Neural progenitor cell (in vitro differentiated cells): Measurements from ENCODE around the gene PLCG2. TPM values are rescaled to one million over a fixed set of nuclear protein-coding genes. Genes with fewer than 3 reads are reported as not detected.

Source experiments
- DNase-seq: peaks from one replicate; pipeline ENCODE4 v3.0.0-alpha.2; 2016; ENCODE audit warnings: low spot score
- H2AFZ ChIP-seq: fragments of 200-600 bp; sonication (generic); replicated peaks from 2 replicates; pipeline ENCODE4 v1.6.1; 2016; ENCODE audit warnings: antibody characterized with exemption
- H3F3A ChIP-seq: fragments of 200-600 bp; sonication (generic); 2 replicates; pipeline ENCODE4 v1.6.1; 2016; ENCODE audit warnings: antibody characterized with exemption, low read depth
- H3K27ac ChIP-seq: fragments of 200-600 bp; sonication (generic); 2 replicates; pipeline ENCODE4 v1.5.1; 2016; ENCODE audit warnings: mild to moderate bottlenecking
- H3K27me3 ChIP-seq: fragments of 200-600 bp; sonication (generic); 2 replicates; pipeline ENCODE4 v1.6.1; 2016; ENCODE audit warnings: mild to moderate bottlenecking, moderate library complexity
- H3K36me3 ChIP-seq: fragments of 200-600 bp; sonication (generic); 2 replicates; pipeline ENCODE4 v1.5.1; 2016
- H3K4me1 ChIP-seq: fragments of 200-600 bp; sonication (generic); 2 replicates; pipeline ENCODE4 v1.6.1; 2016; ENCODE audit warnings: mixed run types
- H3K4me2 ChIP-seq: fragments of 200-600 bp; sonication (generic); 2 replicates; pipeline ENCODE4 v1.6.1; 2016
- H3K4me3 ChIP-seq: fragments of 200-600 bp; sonication (generic); 2 replicates; pipeline ENCODE4 v1.5.1; 2016
- H3K79me2 ChIP-seq: fragments of 200-600 bp; sonication (generic); 2 replicates; pipeline ENCODE4 v1.6.1; 2016; ENCODE audit warnings: low read depth
- H3K9ac ChIP-seq: fragments of 200-600 bp; sonication (generic); 2 replicates; pipeline ENCODE4 v1.6.1; 2016
- H3K9me3 ChIP-seq: fragments of 200-600 bp; sonication (generic); 2 replicates; pipeline ENCODE4 v1.5.1; 2016; ENCODE audit warnings: low read depth
- H4K20me1 ChIP-seq: fragments of 200-600 bp; sonication (generic); 2 replicates; pipeline ENCODE4 v1.6.1; 2016; ENCODE audit warnings: low read depth
- H3K27ac Mint-ChIP-seq: 3 replicates; pipeline ENCODE4 v1.8.0; 2021; ENCODE audit warnings: mixed read lengths
- H3K27me3 Mint-ChIP-seq: 2 replicates; pipeline ENCODE4 v1.8.0; 2022; ENCODE audit warnings: low read depth, mild to moderate bottlenecking, inconsistent platforms, moderate library complexity, mixed read lengths; ENCODE audit not compliant: insufficient read depth
- H3K36me3 Mint-ChIP-seq: 3 replicates; pipeline ENCODE4 v1.8.0; 2021; ENCODE audit warnings: mixed read lengths
- H3K4me1 Mint-ChIP-seq: 3 replicates; pipeline ENCODE4 v1.8.0; 2021; ENCODE audit warnings: mixed read lengths
- H3K4me3 Mint-ChIP-seq: 3 replicates; pipeline ENCODE4 v1.8.0; 2021; ENCODE audit warnings: mild to moderate bottlenecking, moderate library complexity, mixed read lengths
- H3K9me3 Mint-ChIP-seq: 3 replicates; pipeline ENCODE4 v1.8.0; 2020; ENCODE audit warnings: mixed read lengths
- EZH2 ChIP-seq: fragments of 200-600 bp; sonication (generic); IDR thresholded peaks from 2 replicates; pipeline ENCODE4 v1.6.1; 2017; ENCODE audit warnings: antibody characterized with exemption, mild to moderate bottlenecking, moderate library complexity
- EZH2phosphoT487 ChIP-seq: fragments of 200-600 bp; sonication (generic); IDR thresholded peaks from 2 replicates; pipeline ENCODE4 v1.6.1; 2017; ENCODE audit warnings: antibody characterized with exemption
- total RNA-seq: library from RNA; depleted of rRNA; stranded (reverse); fragments of >200 nt; gene quantifications from 2 replicates; pipeline ENCODE4 v1.2.3, GENCODE V29; 2015; ENCODE audit warnings: low replicate concordance
- TF ChIP-seq, protein P1 (sequence below): fragments of 200-600 bp; sonication (generic); IDR thresholded peaks from 2 replicates; pipeline ENCODE4 v1.5.1; 2017; ENCODE audit warnings: antibody characterized with exemption, mild to moderate bottlenecking

PLCG2 gene
- total RNA-seq, 1 donor from 2014 or later, result 5.0 TPM

DNA sequence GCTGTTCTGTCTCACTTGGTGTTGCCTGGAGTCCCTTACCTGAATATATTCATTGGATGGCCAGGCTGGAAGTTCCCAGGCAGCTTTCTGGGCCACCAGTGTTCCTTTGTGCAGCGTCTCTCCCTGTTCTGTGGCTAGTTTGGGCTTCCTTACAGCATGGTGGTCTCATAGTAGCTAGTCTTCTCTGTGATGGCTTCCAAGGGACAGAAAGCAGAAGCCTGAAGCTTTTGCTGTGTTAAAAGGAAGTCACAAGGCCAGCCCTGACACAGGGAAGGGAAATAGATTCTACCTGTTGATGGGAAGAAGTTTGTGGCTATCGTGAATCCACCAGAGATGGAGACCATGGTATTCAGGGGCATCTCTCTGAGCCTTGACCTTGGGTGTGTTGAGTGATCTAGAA lies 34.6 kb downstream of the PLCG2 start:
- TF ChIP-seq, protein P1, sequence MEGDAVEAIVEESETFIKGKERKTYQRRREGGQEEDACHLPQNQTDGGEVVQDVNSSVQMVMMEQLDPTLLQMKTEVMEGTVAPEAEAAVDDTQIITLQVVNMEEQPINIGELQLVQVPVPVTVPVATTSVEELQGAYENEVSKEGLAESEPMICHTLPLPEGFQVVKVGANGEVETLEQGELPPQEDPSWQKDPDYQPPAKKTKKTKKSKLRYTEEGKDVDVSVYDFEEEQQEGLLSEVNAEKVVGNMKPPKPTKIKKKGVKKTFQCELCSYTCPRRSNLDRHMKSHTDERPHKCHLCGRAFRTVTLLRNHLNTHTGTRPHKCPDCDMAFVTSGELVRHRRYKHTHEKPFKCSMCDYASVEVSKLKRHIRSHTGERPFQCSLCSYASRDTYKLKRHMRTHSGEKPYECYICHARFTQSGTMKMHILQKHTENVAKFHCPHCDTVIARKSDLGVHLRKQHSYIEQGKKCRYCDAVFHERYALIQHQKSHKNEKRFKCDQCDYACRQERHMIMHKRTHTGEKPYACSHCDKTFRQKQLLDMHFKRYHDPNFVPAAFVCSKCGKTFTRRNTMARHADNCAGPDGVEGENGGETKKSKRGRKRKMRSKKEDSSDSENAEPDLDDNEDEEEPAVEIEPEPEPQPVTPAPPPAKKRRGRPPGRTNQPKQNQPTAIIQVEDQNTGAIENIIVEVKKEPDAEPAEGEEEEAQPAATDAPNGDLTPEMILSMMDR, result no peak
- TF ChIP-seq EZH2phosphoT487, result no peak
- no peak for TF ChIP-seq EZH2
- H3K27me3 Mint-ChIP-seq, result peaks cover 4% of the 10 kb centered on the region
- Histone ChIP-seq H3K9me3 (no peaks in the 10 kb centered on the region), H3K27ac (no peak overlapping the region), H3F3A (peaks cover 9% of the 10 kb centered on the region), H3K27me3 (no peaks in the 10 kb centered on the region), H2AFZ (no peak overlapping the region), H3K4me3 (no peak overlapping the region), H4K20me1 (no peaks in the 10 kb centered on the region), H3K9ac (no peak overlapping the region), H3K79me2 (no peaks in the 10 kb centered on the region), H3K36me3 (no peaks in the 10 kb centered on the region), H3K4me1 (peaks cover 10% of the 10 kb centered on the region), H3K4me2 (no peak overlapping the region)
- no peak for DNase-seq
- H3K4me3 Mint-ChIP-seq, result no peak overlapping the region
- H3K4me1 Mint-ChIP-seq, result peaks cover 13% of the 10 kb centered on the region
- peaks cover 14% of the 10 kb centered on the region for H3K9me3 Mint-ChIP-seq
- no peaks in the 10 kb centered on the region for H3K36me3 Mint-ChIP-seq
- no peak overlapping the region for H3K27ac Mint-ChIP-seq

DNA sequence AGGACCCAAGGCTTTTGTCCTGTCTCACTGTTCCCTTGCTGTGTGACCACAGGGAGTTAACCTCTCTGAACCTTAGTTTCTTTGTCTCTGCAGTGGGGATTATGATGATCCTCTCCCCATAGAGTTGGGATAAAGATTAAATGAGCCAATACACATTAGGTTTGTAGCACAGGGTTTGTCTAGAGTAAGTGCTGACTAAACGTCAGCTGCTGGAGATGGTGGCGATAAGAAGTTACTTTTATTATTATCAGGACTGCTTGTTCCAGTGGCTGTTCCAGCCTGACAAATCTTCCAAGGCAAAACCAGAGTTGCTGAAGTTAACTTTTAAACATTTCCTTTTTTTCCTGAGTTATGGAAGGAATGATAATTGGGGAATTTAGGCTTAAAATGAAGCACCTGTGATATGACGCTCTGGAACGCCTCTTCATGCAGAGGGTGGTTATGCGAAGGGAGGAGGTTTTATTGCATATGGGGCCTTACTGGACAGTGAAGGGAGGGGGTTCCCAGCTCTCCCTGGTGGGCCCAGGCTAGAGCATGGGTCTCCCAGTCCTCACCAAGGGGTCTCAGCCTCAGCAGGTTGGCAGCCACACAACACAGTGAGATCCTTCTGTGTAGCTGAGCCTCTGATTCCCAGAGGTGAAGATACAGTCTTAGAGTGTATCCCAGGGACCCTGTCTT lies 35.8 kb downstream of the PLCG2 start:
- H3K9ac ChIP-seq, result no peak overlapping the region
- Mint-ChIP-seq H3K27me3 (peaks cover 2% of the 10 kb centered on the region), H3K27ac (no peak overlapping the region), H3K4me3 (no peak overlapping the region), H3K9me3 (peaks cover 14% of the 10 kb centered on the region), H3K4me1 (peaks cover 17% of the 10 kb centered on the region), H3K36me3 (no peaks in the 10 kb centered on the region)
- no peaks in the 10 kb centered on the region for H3K9me3 ChIP-seq
- no peaks in the 10 kb centered on the region for H3K36me3 ChIP-seq
- H3K79me2 ChIP-seq, result no peaks in the 10 kb centered on the region
- no peak for TF ChIP-seq EZH2
- no peak overlapping the region for H3K4me2 ChIP-seq
- no peak overlapping the region for H3K27ac ChIP-seq
- no peak overlapping the region for H3K4me3 ChIP-seq
- peaks cover 10% of the 10 kb centered on the region for H3K4me1 ChIP-seq
- peak overlapping the region; percentile 64 for H2AFZ ChIP-seq
- H4K20me1 ChIP-seq, result no peaks in the 10 kb centered on the region
- H3F3A ChIP-seq, result peaks cover 9% of the 10 kb centered on the region
- H3K27me3 ChIP-seq, result no peaks in the 10 kb centered on the region
- DNase-seq, result no peak

DNA sequence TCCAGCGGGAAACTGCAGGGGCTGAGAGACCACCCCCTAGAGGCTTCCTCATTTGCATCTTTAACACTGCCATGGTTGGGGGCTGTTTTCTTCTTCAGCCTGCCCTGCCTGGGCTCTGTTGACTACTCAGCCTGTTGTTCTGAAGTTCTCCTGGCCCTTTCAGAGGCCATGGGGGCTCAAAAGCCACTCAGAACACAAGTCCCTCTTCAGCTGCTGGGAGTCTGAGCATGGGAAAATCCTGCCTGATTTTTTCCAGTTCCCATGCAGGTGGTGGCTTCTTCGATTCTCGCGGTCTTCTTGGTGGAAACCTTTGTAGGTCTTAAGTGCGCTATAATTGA lies 36.3 kb downstream of the PLCG2 start:
- H3K9me3 ChIP-seq, result no peaks in the 10 kb centered on the region
- peak overlapping the region; percentile 64 for H2AFZ ChIP-seq
- peaks cover 9% of the 10 kb centered on the region for H3F3A ChIP-seq
- H3K79me2 ChIP-seq, result no peaks in the 10 kb centered on the region
- H3K4me1 ChIP-seq, result peaks cover 10% of the 10 kb centered on the region
- no peak overlapping the region for H3K27ac ChIP-seq
- Mint-ChIP-seq H3K27ac (peak overlapping the region; percentile 21), H3K4me3 (no peak overlapping the region), H3K4me1 (peaks cover 17% of the 10 kb centered on the region), H3K36me3 (no peaks in the 10 kb centered on the region), H3K27me3 (peaks cover 2% of the 10 kb centered on the region), H3K9me3 (peaks cover 14% of the 10 kb centered on the region)
- H3K4me2 ChIP-seq, result no peak overlapping the region
- H3K27me3 ChIP-seq, result no peaks in the 10 kb centered on the region
- no peak overlapping the region for H3K9ac ChIP-seq
- DNase-seq, result peak; percentile 29
- H3K36me3 ChIP-seq, result no peaks in the 10 kb centered on the region
- no peak for TF ChIP-seq EZH2
- TF ChIP-seq, protein P1, result peak; percentile 6
- no peak overlapping the region for H3K4me3 ChIP-seq
- H4K20me1 ChIP-seq, result no peaks in the 10 kb centered on the region

DNA sequence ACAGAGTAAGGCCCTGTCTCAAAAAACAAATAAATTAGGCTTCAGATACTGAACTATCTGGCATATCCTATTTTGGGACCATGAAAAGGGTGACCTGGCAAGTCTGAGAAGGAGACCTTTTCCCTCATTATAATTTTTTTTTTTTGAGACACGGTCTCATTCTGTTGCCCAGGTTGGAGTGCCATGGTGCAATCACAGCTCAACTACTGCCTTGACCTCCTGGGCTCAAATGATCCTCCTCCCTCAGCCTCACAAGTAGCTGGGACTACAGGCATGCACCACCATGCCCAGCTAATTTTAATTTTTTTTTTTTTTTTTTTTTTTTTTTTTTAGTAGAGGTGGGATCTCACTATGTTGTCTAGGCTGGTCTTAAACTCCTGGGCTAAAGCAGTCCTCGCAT lies 37.3 kb downstream of the PLCG2 start:
- Mint-ChIP-seq H3K9me3 (peaks cover 14% of the 10 kb centered on the region), H3K4me3 (no peak overlapping the region), H3K36me3 (no peaks in the 10 kb centered on the region), H3K4me1 (peaks cover 21% of the 10 kb centered on the region), H3K27ac (no peak overlapping the region), H3K27me3 (peaks cover 2% of the 10 kb centered on the region)
- Histone ChIP-seq H2AFZ (no peak overlapping the region), H3K4me2 (no peak overlapping the region), H3K36me3 (no peaks in the 10 kb centered on the region), H4K20me1 (no peaks in the 10 kb centered on the region), H3F3A (peaks cover 9% of the 10 kb centered on the region), H3K27me3 (no peaks in the 10 kb centered on the region), H3K79me2 (no peaks in the 10 kb centered on the region), H3K9ac (no peak overlapping the region), H3K27ac (no peak overlapping the region), H3K9me3 (no peaks in the 10 kb centered on the region), H3K4me3 (no peak overlapping the region), H3K4me1 (peaks cover 13% of the 10 kb centered on the region)
- DNase-seq, result no peak
- TF ChIP-seq EZH2 (no peak), EZH2phosphoT487 (no peak)
- TF ChIP-seq, protein P1, result no peak
